ENCODE measurements around the gene RCCD1. TPM values are rescaled to one million over a fixed set of nuclear protein-coding genes. Genes with fewer than 3 reads are reported as not detected.

Gene RCCD1
- total RNA-seq, 2 experiments from 2014 or later, result 30.0 to 30.9 TPM

GRCh38 chr15:90915216-90915807 is 39.4 kb upstream of the RCCD1 start:
- no peak for ATAC-seq
- no peak for TF ChIP-seq CTCF (IDR thresholded peaks at IDR 0.05)
- CTCF ChIA-PET, result no interaction called here
- POLR2A ChIA-PET, result interaction anchor here (1.6 kb wide), 1 partner anchor 10 kb away, joined by 5 read pairs; no protein-coding TSS in a partner anchor
- H3K27ac Mint-ChIP-seq, result no peak overlapping the region
- DNase-seq, result no peak
- H3K27me3 Mint-ChIP-seq, result no peaks in the 10 kb centered on the region
- no peaks in the 10 kb centered on the region for H3K9me3 Mint-ChIP-seq
- no peaks in the 10 kb centered on the region for H3K4me1 Mint-ChIP-seq (ENCODE audit: low read depth)
- peaks cover 38% of the 10 kb centered on the region for H3K36me3 Mint-ChIP-seq (ENCODE audit: low read depth)
- H3K4me3 Mint-ChIP-seq, result no peak overlapping the region
- intact Hi-C loops (cut with micrococcal nuclease), result no loop called here

GRCh38 chr15:90915808-90916440 is 38.8 kb upstream of the RCCD1 start:
- no peaks in the 10 kb centered on the region for H3K27me3 Mint-ChIP-seq
- no peak for TF ChIP-seq CTCF (IDR thresholded peaks at IDR 0.05)
- no peak for DNase-seq
- ATAC-seq, result no peak
- H3K4me1 Mint-ChIP-seq (ENCODE audit: low read depth), result no peaks in the 10 kb centered on the region
- ChIA-PET POLR2A (no interaction called here), CTCF (no interaction called here)
- no peaks in the 10 kb centered on the region for H3K9me3 Mint-ChIP-seq
- H3K4me3 Mint-ChIP-seq, result no peak overlapping the region
- intact Hi-C loops (cut with micrococcal nuclease), result no loop called here
- no peak overlapping the region for H3K27ac Mint-ChIP-seq
- H3K36me3 Mint-ChIP-seq (ENCODE audit: low read depth), result peaks cover 39% of the 10 kb centered on the region

DNA sequence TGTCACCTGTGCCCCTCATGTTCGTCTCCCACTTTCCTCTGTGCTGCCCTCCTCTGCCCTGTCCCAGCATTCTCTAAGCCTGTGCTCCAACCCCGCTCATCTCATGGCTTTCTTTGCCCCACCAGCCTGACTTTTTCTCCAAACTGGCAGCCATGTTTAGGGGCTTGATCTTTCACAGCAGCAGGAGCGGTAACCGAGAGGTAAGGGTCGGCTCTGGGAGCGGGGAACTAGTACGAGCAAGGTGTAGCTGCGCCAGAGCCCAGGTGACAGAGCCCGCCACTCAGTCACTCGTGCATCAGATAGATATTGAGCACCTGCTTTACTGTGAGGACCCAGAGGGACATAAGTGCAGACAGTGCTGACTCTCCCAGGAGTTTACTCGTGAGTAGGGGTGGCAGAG is 38.2 kb upstream of the RCCD1 start:
- no peak for TF ChIP-seq CTCF (IDR thresholded peaks at IDR 0.05)
- no peak overlapping the region for H3K4me3 Mint-ChIP-seq
- H3K36me3 Mint-ChIP-seq (ENCODE audit: low read depth), result peaks cover 42% of the 10 kb centered on the region
- no peak for DNase-seq
- no peak for ATAC-seq
- H3K9me3 Mint-ChIP-seq, result no peaks in the 10 kb centered on the region
- ChIA-PET POLR2A (no interaction called here), CTCF (no interaction called here)
- intact Hi-C loops (cut with micrococcal nuclease), result no loop called here
- no peaks in the 10 kb centered on the region for H3K4me1 Mint-ChIP-seq (ENCODE audit: low read depth)
- H3K27me3 Mint-ChIP-seq, result no peaks in the 10 kb centered on the region
- no peak overlapping the region for H3K27ac Mint-ChIP-seq

DNA sequence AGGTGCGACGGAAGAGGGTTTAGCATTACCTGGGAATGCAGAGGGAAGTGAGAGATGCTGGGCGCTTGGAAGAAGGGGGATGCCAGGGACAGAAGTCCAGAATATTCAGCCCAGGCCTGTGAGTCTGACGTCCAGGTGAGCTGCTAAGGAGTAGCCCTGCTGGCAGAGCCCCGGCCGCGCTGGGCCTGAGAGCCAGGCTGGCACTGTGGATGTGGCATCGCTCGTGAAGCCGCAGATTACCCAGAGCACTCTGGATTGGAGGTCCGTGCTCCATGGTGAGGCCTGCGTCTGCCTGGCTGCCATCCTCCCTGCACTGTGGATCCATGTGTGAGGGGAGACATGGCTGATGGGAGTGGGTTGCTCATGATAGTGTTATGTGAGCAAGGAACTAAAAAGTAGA is 37.1 kb upstream of the RCCD1 start:
- no peak overlapping the region for H3K4me3 Mint-ChIP-seq
- H3K36me3 Mint-ChIP-seq (ENCODE audit: low read depth), result peaks cover 42% of the 10 kb centered on the region
- H3K27ac Mint-ChIP-seq, result no peak overlapping the region
- peaks cover 4% of the 10 kb centered on the region for H3K4me1 Mint-ChIP-seq (ENCODE audit: low read depth)
- intact Hi-C loops (cut with micrococcal nuclease), result no loop called here
- ChIA-PET CTCF (interaction anchor here (1.5 kb wide), 1 partner anchor 15 kb away, joined by 5 read pairs; the partner anchor contains the start of gene HDDC3), POLR2A (interaction anchor here (1.1 to 2.5 kb wide), 4 partner anchors 9 to 18 kb away, joined by 3 to 7 read pairs (median 6); no protein-coding TSS in a partner anchor)
- no peaks in the 10 kb centered on the region for H3K27me3 Mint-ChIP-seq
- ATAC-seq (no peak), DNase-seq (no peak)
- H3K9me3 Mint-ChIP-seq, result no peaks in the 10 kb centered on the region
- TF ChIP-seq CTCF (IDR thresholded peaks at IDR 0.05), result no peak
